ENCODE measurements around the gene RABGAP1L.

The RABGAP1L gene

GRCh38 chr1:174189428-174190062 is 30.2 kb downstream of the RABGAP1L start:
- no peaks in the 10 kb centered on the region for H3K36me3 ChIP-seq (replicated peaks)
- in situ Hi-C loops (cut with HindIII; ENCODE audit: low pct_ligation_motif_present, low sequenced_read_pairs) = no loop called here
- no peak overlapping the region for H3K4me3 ChIP-seq (ENCODE audit: low read depth, low read length)
- no peak for TF ChIP-seq CTCF (IDR thresholded peaks at IDR 0.05; ENCODE audit: low read depth, low read length, missing control alignments)
- no peak for DNase-seq
- no peak overlapping the region for H3K27ac ChIP-seq
- no peaks in the 10 kb centered on the region for H3K27me3 ChIP-seq (replicated peaks)

- no peak for DNase-seq
- Histone ChIP-seq H3K36me3 (replicated peaks) (no peaks in the 10 kb centered on the region), H3K27me3 (replicated peaks) (no peaks in the 10 kb centered on the region), H3K27ac (no peak overlapping the region), H3K4me3 (ENCODE audit: low read depth, low read length) (no peak overlapping the region)
- in situ Hi-C loops (cut with HindIII; ENCODE audit: low pct_ligation_motif_present, low sequenced_read_pairs) = no loop called here
- no peak for TF ChIP-seq CTCF (IDR thresholded peaks at IDR 0.05; ENCODE audit: low read depth, low read length, missing control alignments)
Observed at GRCh38 chr1:174190691-174191199, 31.4 kb downstream of the RABGAP1L start.

GRCh38 chr1:174191349-174191862 is 32.1 kb downstream of the RABGAP1L start:
- no peak overlapping the region for H3K4me3 ChIP-seq (ENCODE audit: low read depth, low read length)
- H3K27me3 ChIP-seq (replicated peaks) = no peaks in the 10 kb centered on the region
- no peak overlapping the region for H3K27ac ChIP-seq
- DNase-seq = peak; percentile 58
- no peaks in the 10 kb centered on the region for H3K36me3 ChIP-seq (replicated peaks)
- in situ Hi-C loops (cut with HindIII; ENCODE audit: low pct_ligation_motif_present, low sequenced_read_pairs) = no loop called here
- TF ChIP-seq CTCF (IDR thresholded peaks at IDR 0.05; ENCODE audit: low read depth, low read length, missing control alignments) = no peak

- in situ Hi-C loops (cut with HindIII; ENCODE audit: low pct_ligation_motif_present, low sequenced_read_pairs) = no loop called here
- Histone ChIP-seq H3K4me3 (ENCODE audit: low read depth, low read length) (no peak overlapping the region), H3K27me3 (replicated peaks) (no peaks in the 10 kb centered on the region)
Observed at GRCh38 chr1:174194461-174194860, 35.1 kb downstream of the RABGAP1L start.

GRCh38 chr1:174197088-174197487 is 37.8 kb downstream of the RABGAP1L start:
- H3K4me3 ChIP-seq (ENCODE audit: low read depth, low read length) = no peak overlapping the region
- no peaks in the 10 kb centered on the region for H3K27me3 ChIP-seq (replicated peaks)

More at GRCh38 chr1:174194461-174194860, 35.1 kb downstream of the RABGAP1L start:
- H3K36me3 ChIP-seq (replicated peaks) = no peaks in the 10 kb centered on the region
- no peak for DNase-seq
- no peak for TF ChIP-seq CTCF (IDR thresholded peaks at IDR 0.05; ENCODE audit: low read depth, low read length, missing control alignments)
- no peak overlapping the region for H3K27ac ChIP-seq

More at GRCh38 chr1:174197088-174197487, 37.8 kb downstream of the RABGAP1L start:
- Histone ChIP-seq H3K27ac (no peak overlapping the region), H3K36me3 (replicated peaks) (no peaks in the 10 kb centered on the region)
- in situ Hi-C loops (cut with HindIII; ENCODE audit: low pct_ligation_motif_present, low sequenced_read_pairs) = no loop called here
- DNase-seq = no peak
- no peak for TF ChIP-seq CTCF (IDR thresholded peaks at IDR 0.05; ENCODE audit: low read depth, low read length, missing control alignments)
